Smooth muscle cell (in vitro differentiated cells): ENCODE measurements around the gene KLHL25. TPM values are rescaled to one million over a fixed set of nuclear protein-coding genes. Genes with fewer than 3 reads are reported as not detected.

Experiments used
- microRNA counts: library from miRNA; unstranded; fragments of <30 nt; microRNA quantifications from one replicate; lab custom pipeline; 2016
- microRNA-seq: library from miRNA; unstranded; fragments of <30 nt; microRNA quantifications from one replicate; pipeline ENCODE4, GENCODE V29; 2016; ENCODE audit warnings: borderline number of aligned reads
- polyA plus RNA-seq: library from polyadenylated mRNA; unstranded; fragments of >200 nt; fragmentation: Nextera tagmentation; extraction: Ambion mirVana; gene quantifications from 2 replicates; pipeline ENCODE4 v1.2.1, GENCODE V29; 2016
- small RNA-seq: library from RNA; depleted of rRNA; stranded (forward); fragments of <200 nt; gene quantifications from one replicate; pipeline ENCODE3, GENCODE V24; 2014
- total RNA-seq: library from RNA; depleted of rRNA; stranded (reverse); fragments of >200 nt; gene quantifications from 2 replicates; pipeline ENCODE4 v1.2.3, GENCODE V29; 2014

Gene KLHL25
- total and polyA plus RNA-seq, 2 experiments from 2014 or later: 5.0 to 6.7 TPM

MicroRNAs encoded within 50 kb of the gene (microRNA counts, 767-probe panel; counts per million panel counts)
- 183 counts per million for microRNA hsa-miR-1276 (lab: Ali Mortazavi, UCI)

Small RNAs within 50 kb of the gene (microRNA-seq; reads per million reads assigned to microRNA genes)
- 1.8 reads per million for gene MIR1276
- gene MIR548AP: not detected

Small RNAs within 50 kb of the gene (small RNA-seq; reads per million reads assigned to genes)
- gene AC021739.1 (not detected), gene MIR1276 (0.42 reads per million, percentile 13 among the genes with 10 or more reads in this experiment), gene MIR548AP (not detected), gene RNU6-231P (not detected)
